Transverse colon (tissue), 4 donors: ENCODE data around the gene HDAC2. TPM values are rescaled to one million over a fixed set of nuclear protein-coding genes. Genes with fewer than 3 reads are reported as not detected.
A peak's percentile ranks its signal among the peaks of the same experiment; 100 is the strongest.
"Not testable (repeated sequence)": the region's sequence is repeated elsewhere in the genome, so short reads cannot be mapped to it uniquely, and the experiment has no call there.

Source experiments
- DNase-seq: peaks from one replicate; pipeline ENCODE4 v3.0.0-alpha.2; 2019
- H3K27ac ChIP-seq, 4 donors: fragments of 200-600 bp; sonication (generic); 2 replicates each; pipeline ENCODE4 v1.5.1; 2016 to 2018; ENCODE audit warnings: inconsistent platforms in 4 of 4
- H3K27me3 ChIP-seq: fragments of 200-600 bp; sonication (generic); 2 replicates; pipeline ENCODE4 v1.5.1; 2017; ENCODE audit warnings: inconsistent platforms
- H3K36me3 ChIP-seq, 4 donors: fragments of 200-600 bp; sonication (generic); 2 replicates each; pipeline ENCODE4 v1.5.1; 2017 to 2019; ENCODE audit warnings: inconsistent platforms in 4 of 4
- H3K4me1 ChIP-seq, 4 donors: fragments of 200-600 bp; sonication (generic); 2 replicates each; pipeline ENCODE4 v1.5.1; 2017 to 2020; ENCODE audit warnings: inconsistent platforms in 4 of 4
- H3K4me3 ChIP-seq, 4 donors: fragments of 200-600 bp; sonication (generic); 1 replicate in 1 of 4; 2 replicates in 3 of 4; pipeline versions ENCODE4 v1.5.1 to v1.6.1; 2017 to 2019; ENCODE audit warnings: inconsistent platforms in 4 of 4
- H3K9me3 ChIP-seq, 2 donors: fragments of 200-600 bp; sonication (generic); 2 replicates each; pipeline ENCODE4 v1.5.1; 2017 to 2019; ENCODE audit warnings: inconsistent platforms in 2 of 2
- CTCF ChIP-seq, 5 experiments: fragments of 200-600 bp in 3 of 5; fragments of 450-650 bp in 2 of 5; sonication (generic) in 3 of 5; IDR thresholded peaks; 1 replicate in 2 of 5; 2 replicates in 3 of 5; pipeline ENCODE4 v1.5.1; 2016 to 2017; ENCODE audit warnings: antibody characterized with exemption in 5 of 5, inconsistent platforms in 3 of 5, mild to moderate bottlenecking in 2 of 5, moderate library complexity in 1 of 5
- EP300 ChIP-seq: sonication (generic); formaldehyde crosslinking; IDR thresholded peaks from one replicate; pipeline ENCODE4 v1.6.1; 2017; ENCODE audit warnings: antibody characterized with exemption, low read depth
- POLR2A ChIP-seq: fragments of 450-650 bp; IDR thresholded peaks from one replicate; pipeline ENCODE4 v1.6.1; 2016; ENCODE audit warnings: antibody characterized with exemption, mild to moderate bottlenecking, moderate library complexity
- POLR2AphosphoS5 ChIP-seq, 3 donors: sonication (generic); formaldehyde crosslinking; IDR thresholded peaks; one replicate each; pipeline ENCODE4 v1.6.1; 2016; ENCODE audit warnings: antibody characterized with exemption in 3 of 3
- WGBS, 2 donors: methylation state at CpG; one replicate each; pipeline ENCODE4 v1.1.5; 2018; ENCODE audit warnings: low coverage in 1 of 2; 5-methylcytosine and 5-hydroxymethylcytosine counted together
- in situ Hi-C, 4 donors: fragments of 200-750 bp; cut with MboI; loops; one replicate each; pipeline versions ENCODE4 v1.15.0 to v1.15.1; 2017; ENCODE audit warnings: low sequenced_read_pairs in 3 of 4, low pct_ligation_motif_present in 1 of 4, low pct_unique_long_range_greater_than_20kb in 1 of 4
- intact Hi-C: fragments of 100-400 bp; cut with DNase I; formaldehyde crosslinking; loops from one replicate; pipeline ENCODE4 v1.15.1; 2023; ENCODE audit warnings: low total_unique reads
- total RNA-seq, 4 donors: library from RNA; depleted of rRNA; stranded (reverse); fragments of >200 nt; gene quantifications; one replicate each; pipeline ENCODE4 v1.1.0, GENCODE V29; 2016

The HDAC2 gene
- total RNA-seq, 4 donors from 2014 or later: 26.6 to 60.8 (median 38.0) TPM

- no peak for DNase-seq
- intact Hi-C loops: no loop called here
These were observed 50.2 kb downstream of the HDAC2 start for GRCh38 chr6:113920663-113921267.

GRCh38 chr6:113910285-113910684, 60.7 kb downstream of the HDAC2 start:
- 76 to 78% methylated on average over 1 of the region's 1 CpG for WGBS, 2 donors
- intact Hi-C loops: not testable (repeated sequence)
- in situ Hi-C loops: loop anchor here in 2 of 4 donors (10.0 to 25.0 kb wide), 2 partner anchors 1135 to 1723 kb away; no protein-coding TSS in a partner anchor

More at GRCh38 chr6:113920663-113921267, 50.2 kb downstream of the HDAC2 start:
- TF ChIP-seq POLR2AphosphoS5 (IDR thresholded peaks at IDR 0.05): no peak
- TF ChIP-seq EP300: no peak
- TF ChIP-seq CTCF (IDR thresholded peaks at IDR 0.05): no peak
- no peak for TF ChIP-seq POLR2A
- Histone ChIP-seq H3K27ac (no peak overlapping the region), H3K27me3 (no peaks in the 10 kb centered on the region), H3K9me3 (no peaks in the 10 kb centered on the region), H3K36me3 (no peaks in the 10 kb centered on the region), H3K4me3 (no peak overlapping the region), H3K4me1 (peaks cover 0 to 5% (median 0%) of the 10 kb centered on the region in 4 donors)
- in situ Hi-C loops: loop anchor here in 2 of 4 donors (25.0 kb wide), 1 partner anchor 1733 kb away; no protein-coding TSS in a partner anchor
- WGBS, 2 donors: 49 to 78% methylated on average over 1 to 3 of the region's 3 CpGs

DNA sequence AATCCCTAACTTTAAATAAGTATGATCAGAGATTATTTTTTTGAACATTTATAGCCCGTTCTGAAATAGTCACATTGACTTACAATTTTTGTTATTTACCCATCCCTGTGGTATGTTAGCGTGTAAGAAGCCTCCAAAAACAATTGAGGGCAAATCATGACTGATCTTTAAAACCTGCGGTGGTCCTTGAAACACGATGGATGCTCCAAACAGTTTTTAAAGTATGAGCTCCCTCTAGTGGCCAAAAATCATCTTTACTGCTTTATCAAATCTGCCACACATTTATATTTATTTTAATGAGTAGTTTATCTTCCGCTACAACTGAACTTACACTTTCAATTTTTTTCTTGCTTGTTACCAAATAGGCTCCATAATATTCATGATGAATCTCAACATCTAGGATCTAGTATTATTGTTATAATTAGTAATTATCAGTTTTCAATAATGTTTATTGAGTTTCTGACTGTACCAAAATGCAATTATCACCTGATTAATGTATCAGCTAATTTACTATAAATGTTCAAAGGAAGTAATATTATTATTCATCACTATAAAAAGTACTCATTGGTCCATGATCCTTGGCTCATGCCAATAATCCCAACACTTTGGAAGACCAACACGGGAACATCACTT, 61.6 kb downstream of the HDAC2 start:
- H3K4me1 ChIP-seq: peaks cover 0 to 4% (median under 1%) of the 10 kb centered on the region in 4 donors
- 7 to 19% methylated on average over 5 to 6 of the region's 6 CpGs for WGBS, 2 donors
- H3K36me3 ChIP-seq: no peaks in the 10 kb centered on the region
- TF ChIP-seq EP300 (no peak), CTCF (IDR thresholded peaks at IDR 0.05) (peak; percentile 70 to 81 (median 74)), POLR2A (no peak), POLR2AphosphoS5 (IDR thresholded peaks at IDR 0.05) (no peak)
- no peak for DNase-seq
- no peaks in the 10 kb centered on the region for H3K9me3 ChIP-seq
- H3K27me3 ChIP-seq: no peaks in the 10 kb centered on the region
- no peak overlapping the region for H3K27ac ChIP-seq
- intact Hi-C loops: no loop called here
- no peak overlapping the region for H3K4me3 ChIP-seq
- in situ Hi-C loops: loop anchor here in 3 of 4 donors (10.0 to 25.0 kb wide), 2 partner anchors 1135 to 1722 kb away; no protein-coding TSS in a partner anchor

More at GRCh38 chr6:113910285-113910684, 60.7 kb downstream of the HDAC2 start:
- not testable (repeated sequence) for H3K27me3 ChIP-seq, H3K36me3 ChIP-seq, H3K27ac ChIP-seq, H3K4me3 ChIP-seq, H3K4me1 ChIP-seq, DNase-seq, H3K9me3 ChIP-seq

- DNase-seq: no peak
- Histone ChIP-seq H3K36me3 (no peaks in the 10 kb centered on the region), H3K4me1 (peaks cover 5 to 9% (median 6%) of the 10 kb centered on the region in 4 donors), H3K4me3 (no peak overlapping the region), H3K27me3 (no peaks in the 10 kb centered on the region), H3K9me3 (no peaks in the 10 kb centered on the region), H3K27ac (no peak overlapping the region)
- WGBS, 2 donors: 53 to 66% methylated on average over 3 of the region's 3 CpGs
- intact Hi-C loops: no loop called here
- TF ChIP-seq CTCF (IDR thresholded peaks at IDR 0.05) (no peak), POLR2A (no peak), EP300 (no peak)
- in situ Hi-C loops: loop anchor here in 3 of 4 donors (10.0 to 25.0 kb wide), 2 partner anchors 1134 to 1722 kb away; no protein-coding TSS in a partner anchor
These were observed 62.1 kb downstream of the HDAC2 start for GRCh38 chr6:113908801-113909200.
